GM18499 (cell line): Measurements from ENCODE around the gene RMDN2.

Source experiments
- ATAC-seq: cut with Tn5 transposase; IDR thresholded peaks from one replicate; pipeline ENCODE4 v1.9.1; 2021; ENCODE audit warnings: moderate number of reproducible peaks; ENCODE audit not compliant: insufficient read depth, unreplicated experiment

RMDN2 gene

DNA sequence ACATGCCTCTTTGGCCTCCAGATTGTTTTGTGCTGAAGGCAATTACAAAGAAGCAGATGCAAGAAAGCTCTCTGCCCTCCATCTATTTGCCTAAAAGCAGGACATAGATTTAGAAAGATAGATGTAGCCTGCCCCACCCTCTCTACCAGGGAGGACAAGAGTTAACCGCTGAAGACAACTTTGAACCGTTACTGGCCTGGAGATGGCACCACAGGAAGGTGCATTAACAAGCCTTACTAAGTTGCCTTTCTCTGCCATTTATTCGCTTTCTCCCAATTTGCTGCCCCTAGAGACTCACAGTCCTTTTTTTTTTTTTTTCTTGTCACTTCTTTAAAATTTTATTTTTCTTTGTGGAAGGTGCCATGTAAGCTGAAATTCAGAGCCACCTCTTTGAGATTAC is 28.8 kb upstream of the RMDN2 start:
- no peak for ATAC-seq

- no peak for ATAC-seq
Measured at GRCh38 chr2:37897511-37897910, 27.6 kb upstream of the RMDN2 start.

- no peak for ATAC-seq
Measured at GRCh38 chr2:37898448-37898847, 26.6 kb upstream of the RMDN2 start.

DNA sequence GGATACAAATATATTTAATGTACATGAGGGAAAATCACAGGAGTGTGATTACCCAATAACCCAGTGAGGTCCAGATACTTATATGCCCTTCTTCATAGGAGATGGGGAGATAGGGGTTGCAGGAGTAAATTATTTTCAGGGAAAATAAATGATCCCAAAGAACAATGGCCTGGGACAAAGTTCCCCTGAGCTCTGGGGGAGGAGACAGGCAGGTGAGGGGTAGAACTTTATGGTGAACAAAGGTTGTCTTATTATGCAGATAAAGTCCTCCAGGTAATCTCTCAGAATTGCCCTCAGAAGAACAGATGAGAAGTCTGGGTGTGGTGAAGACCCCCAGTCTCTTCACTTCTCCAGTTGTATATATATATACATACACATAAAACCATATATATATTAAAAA is 22.1 kb upstream of the RMDN2 start:
- ATAC-seq = no peak

GRCh38 chr2:37904425-37904824 is 20.7 kb upstream of the RMDN2 start:
- no peak for ATAC-seq

DNA sequence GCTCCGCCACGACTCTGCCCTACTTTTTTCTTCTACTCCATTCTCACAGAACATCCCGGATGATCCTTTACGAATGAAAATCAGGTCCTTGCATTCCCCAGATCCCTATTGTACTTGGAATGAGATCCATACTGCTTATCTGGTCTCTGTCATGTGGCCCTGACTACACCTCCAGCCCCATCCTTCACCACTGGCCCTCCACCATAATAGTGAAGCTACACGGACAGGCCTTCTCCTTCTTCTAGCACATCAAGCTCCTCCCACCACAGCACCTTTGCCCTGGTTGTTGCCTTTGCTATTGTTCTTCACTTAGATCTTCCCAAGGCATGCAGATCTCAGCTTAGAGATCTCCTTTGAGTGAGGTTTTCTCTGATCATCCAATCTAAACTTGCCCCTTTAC is 20.1 kb upstream of the RMDN2 start:
- no peak for ATAC-seq

GRCh38 chr2:37906131-37906530 is 19.0 kb upstream of the RMDN2 start:
- ATAC-seq = no peak

GRCh38 chr2:37907501-37908225 is 17.4 kb upstream of the RMDN2 start:
- no peak for ATAC-seq

GRCh38 chr2:37911296-37911873 is 13.7 kb upstream of the RMDN2 start:
- ATAC-seq = no peak

GRCh38 chr2:37912056-37912455 is 13.0 kb upstream of the RMDN2 start:
- no peak for ATAC-seq

DNA sequence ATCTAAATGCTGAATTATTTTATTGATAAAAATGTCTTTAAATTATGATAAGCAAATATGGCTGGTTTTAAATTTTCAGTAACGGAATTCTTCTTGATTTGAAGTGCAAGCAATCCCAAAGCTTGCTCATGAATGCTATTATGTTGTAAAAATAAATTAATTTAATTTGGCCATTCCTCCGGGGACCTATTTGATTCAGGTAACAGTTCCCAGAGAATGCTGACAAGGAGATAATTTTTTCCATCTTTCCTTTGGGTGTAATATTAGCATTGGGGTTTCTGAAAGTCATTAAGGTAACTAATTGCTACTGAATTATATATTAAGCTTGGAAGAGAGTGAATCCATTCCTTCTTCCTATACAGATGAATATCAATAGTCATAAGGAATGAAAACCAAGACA is 12.5 kb upstream of the RMDN2 start:
- no peak for ATAC-seq

DNA sequence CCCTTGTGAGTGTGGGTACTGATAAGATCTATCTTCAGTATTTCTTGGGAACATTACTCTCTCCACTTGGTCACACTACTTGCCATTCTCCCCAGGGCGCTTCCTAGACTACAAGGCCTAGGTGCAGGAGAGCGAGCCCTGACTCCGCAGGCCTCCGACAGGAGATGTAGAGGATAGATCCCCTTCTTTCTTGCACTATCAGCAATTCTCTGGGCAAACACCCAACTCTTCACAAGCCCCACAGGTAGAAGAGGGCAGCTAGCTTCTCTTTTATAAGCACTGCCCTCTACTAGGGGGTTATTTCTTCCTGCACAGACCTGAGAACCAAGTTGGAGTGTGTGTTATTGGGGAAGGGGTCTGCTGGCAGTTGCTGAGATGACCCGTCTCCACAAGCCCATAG is 10.7 kb upstream of the RMDN2 start:
- ATAC-seq = no peak

DNA sequence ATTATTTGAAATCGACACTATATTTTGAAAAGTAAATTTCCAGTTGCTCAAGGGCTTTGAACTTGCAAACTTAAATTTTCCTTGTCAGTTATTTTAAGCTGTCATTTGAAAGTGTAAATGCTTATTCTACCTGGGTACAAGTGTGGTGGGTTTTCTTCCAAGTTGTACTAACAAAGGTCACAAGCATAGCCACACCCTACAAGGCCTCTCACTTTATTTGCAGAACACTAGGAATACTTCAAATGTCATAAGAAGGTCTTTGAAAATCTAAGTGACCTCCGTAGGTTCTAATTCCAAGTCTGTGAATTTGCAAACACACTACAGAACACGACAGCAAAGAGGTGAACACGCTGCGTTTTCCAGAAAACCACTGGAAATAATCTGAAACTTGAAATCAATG is 9.3 kb upstream of the RMDN2 start:
- no peak for ATAC-seq

GRCh38 chr2:37916512-37917082 is 8.5 kb upstream of the RMDN2 start:
- no peak for ATAC-seq

DNA sequence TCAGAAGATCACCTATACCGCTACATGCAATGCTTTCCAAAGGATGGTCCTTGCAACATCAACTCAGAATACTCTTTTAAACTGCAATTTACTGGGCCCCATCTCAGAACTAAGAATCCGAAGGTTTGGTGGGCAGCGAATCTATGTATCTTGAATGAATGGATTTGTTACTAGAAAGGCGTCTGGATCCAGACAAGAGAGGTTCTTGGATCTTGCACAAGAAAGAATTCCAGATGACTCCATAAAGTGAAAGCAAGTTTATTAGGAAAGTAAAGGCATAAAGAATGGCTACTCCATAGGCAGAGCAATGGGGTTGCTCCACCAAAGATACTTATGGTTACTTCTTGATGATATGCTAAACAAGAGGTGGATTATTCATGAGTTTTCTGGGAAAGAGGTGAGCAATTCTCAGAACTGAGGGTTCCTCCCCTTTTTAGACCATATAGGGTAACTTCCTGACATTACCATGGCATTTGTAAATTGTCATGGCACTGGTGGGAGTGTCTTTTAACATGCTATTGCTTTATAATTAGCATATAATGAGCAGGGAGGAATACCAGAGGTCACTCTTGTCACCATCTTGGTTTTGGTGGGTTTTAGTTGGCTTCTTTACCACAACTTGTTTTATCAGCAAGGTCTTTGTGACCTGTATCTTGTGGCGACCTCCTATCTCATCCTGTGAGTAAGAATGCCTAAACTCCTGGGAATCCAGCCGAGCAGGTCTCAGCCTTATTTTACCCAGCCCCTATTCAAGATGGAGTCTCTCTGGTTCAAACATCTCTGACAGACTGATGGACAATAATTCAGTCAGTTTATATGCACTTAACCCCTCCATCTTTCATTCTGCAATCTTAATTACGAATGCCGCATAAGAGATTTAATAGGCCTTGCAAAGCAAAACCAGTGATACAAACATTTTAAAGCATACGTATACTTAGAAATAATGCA is 7.5 kb upstream of the RMDN2 start:
- no peak for ATAC-seq

DNA sequence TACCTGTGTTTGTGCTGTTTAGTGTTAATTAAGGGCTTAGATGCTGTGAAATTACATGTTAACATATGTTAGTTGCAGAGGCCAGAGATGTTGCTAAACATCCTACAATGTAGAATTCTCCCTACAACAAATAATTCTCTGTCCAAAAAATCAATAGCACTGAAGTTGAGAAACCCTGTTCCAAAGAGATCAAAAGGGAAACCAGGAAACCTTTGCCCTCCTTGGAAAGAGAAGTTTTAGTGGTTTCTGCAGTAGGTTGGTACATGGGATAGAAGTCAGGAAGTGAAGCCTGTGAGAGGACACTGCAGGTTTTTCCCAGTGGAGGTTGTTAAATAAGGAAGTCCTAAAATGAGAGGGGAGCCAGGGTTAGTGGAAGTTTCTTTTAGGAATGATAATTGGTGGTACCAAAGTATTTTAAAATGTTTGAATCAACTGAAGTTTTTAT is 6.3 kb upstream of the RMDN2 start:
- no peak for ATAC-seq

GRCh38 chr2:37919631-37920032 is 5.5 kb upstream of the RMDN2 start:
- no peak for ATAC-seq

DNA sequence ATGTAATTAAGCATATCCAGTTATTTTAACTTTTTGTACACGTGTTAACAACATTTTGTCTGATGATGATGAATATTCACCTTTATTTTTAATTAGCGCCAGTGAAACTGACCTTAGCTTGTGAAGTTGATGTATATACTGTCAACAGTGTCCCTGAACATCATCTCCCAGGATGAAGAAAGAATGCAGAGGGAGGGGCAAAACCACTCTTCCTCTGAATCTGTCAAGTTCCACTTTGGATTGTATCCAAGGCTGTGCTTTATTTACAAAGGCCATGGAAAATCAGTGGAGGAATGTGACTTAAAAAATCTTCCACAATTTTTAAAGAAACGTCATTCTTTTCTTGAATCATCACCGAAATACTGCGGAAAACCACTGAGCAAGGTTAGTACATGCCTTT is 4.5 kb upstream of the RMDN2 start:
- ATAC-seq = no peak

GRCh38 chr2:37921781-37922180 is 3.3 kb upstream of the RMDN2 start:
- ATAC-seq = no peak

- no peak for ATAC-seq
Measured at GRCh38 chr2:37923308-37924055, 1.6 kb upstream of the RMDN2 start.
